Keratinocyte (primary cell): Measurements from ENCODE around the gene NEUROD1.

Source experiments
- EZH2 ChIP-seq: IDR thresholded peaks from one replicate; pipeline ENCODE4 v1.6.1; 2012; ENCODE audit warnings: inconsistent platforms, mild to moderate bottlenecking, low read length, moderate library complexity
- TF ChIP-seq, protein P1 (sequence below), 3 experiments: IDR thresholded peaks in 1 of 3; conservative IDR thresholded peaks in 1 of 3; optimal IDR thresholded peaks in 1 of 3; 2 replicates in 2 of 3; 3 replicates in 1 of 3; pipeline versions ENCODE3 to v1.5.1; 2011; ENCODE audit warnings: low read length in 3 of 3, mild to moderate bottlenecking in 3 of 3, moderate library complexity in 2 of 3, control low read depth in 1 of 3, inconsistent platforms in 1 of 3; ENCODE audit not compliant: insufficient read depth in 2 of 3; ENCODE audit errors: extremely low read depth in 1 of 3

DNA sequence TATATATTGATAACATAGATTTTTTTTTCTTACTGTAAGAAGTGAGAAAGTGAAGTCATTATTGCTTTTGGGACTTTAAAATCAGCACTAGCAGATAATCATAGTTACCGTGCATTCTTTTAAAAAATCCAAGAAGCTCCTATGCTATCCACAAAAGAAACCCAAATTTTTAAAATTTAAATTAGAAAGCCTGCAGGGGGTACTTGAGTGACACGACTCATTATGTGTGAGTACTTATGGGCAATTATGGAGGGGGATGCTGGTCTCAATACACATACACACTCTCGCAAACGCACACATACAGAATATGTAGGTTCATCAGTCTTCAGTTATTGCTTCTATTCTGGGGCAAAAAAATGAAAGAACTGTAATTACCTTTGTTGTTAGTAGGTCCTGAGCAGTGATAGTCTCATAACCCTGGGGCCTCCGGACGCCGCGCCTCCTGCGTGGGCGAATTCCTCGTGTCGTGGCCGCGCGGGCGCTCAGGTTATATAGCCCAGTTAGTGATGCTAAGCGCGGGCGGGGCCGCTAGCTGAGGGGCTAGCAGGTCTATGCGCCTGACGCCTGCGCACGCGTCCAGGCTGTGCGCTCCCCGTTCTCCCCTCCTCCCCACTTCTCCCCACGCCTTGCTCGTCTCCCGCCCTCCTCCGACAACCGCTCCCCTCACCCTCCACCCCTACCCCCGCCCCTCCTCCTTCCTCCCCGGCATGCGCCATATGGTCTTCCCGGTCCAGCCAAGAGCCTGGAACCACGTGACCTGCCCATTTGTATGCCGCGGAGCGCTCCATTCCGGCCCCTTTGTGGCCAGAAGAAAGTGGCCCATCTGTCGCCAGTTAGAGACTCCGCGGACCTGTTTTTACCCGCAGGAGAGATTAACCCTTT lies at the start of gene NEUROD1:
- TF ChIP-seq, protein P1, sequence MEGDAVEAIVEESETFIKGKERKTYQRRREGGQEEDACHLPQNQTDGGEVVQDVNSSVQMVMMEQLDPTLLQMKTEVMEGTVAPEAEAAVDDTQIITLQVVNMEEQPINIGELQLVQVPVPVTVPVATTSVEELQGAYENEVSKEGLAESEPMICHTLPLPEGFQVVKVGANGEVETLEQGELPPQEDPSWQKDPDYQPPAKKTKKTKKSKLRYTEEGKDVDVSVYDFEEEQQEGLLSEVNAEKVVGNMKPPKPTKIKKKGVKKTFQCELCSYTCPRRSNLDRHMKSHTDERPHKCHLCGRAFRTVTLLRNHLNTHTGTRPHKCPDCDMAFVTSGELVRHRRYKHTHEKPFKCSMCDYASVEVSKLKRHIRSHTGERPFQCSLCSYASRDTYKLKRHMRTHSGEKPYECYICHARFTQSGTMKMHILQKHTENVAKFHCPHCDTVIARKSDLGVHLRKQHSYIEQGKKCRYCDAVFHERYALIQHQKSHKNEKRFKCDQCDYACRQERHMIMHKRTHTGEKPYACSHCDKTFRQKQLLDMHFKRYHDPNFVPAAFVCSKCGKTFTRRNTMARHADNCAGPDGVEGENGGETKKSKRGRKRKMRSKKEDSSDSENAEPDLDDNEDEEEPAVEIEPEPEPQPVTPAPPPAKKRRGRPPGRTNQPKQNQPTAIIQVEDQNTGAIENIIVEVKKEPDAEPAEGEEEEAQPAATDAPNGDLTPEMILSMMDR (optimal IDR thresholded peaks at IDR 0.05 in 1 of 3, IDR thresholded peaks at IDR 0.05 in 1 of 3, conservative IDR thresholded peaks at IDR 0.05 in 1 of 3; ENCODE audit: extremely low read depth in 1 of 3, insufficient read depth in 2 of 3, low read length in 3 of 3): no peak
- no peak for TF ChIP-seq EZH2
